Natural killer cell treated with Interleukin-12 subunit alpha and Interleukin-12 subunit beta and Interleukin-15 and Interleukin-18, amount 100 ng/mL, for 72 hours (primary cell): ENCODE results near the gene MISP. TPM values are rescaled to one million over a fixed set of nuclear protein-coding genes. Genes with fewer than 3 reads are reported as not detected.
A peak's percentile ranks its signal among the peaks of the same experiment; 100 is the strongest.
"Not testable (repeated sequence)": the region's sequence is repeated elsewhere in the genome, so short reads cannot be mapped to it uniquely, and the experiment has no call there.

Source experiments
- ATAC-seq, 2 donors: fragments of 150-1000 bp; cut with Tn5 transposase in 1 of 2; sonication (Bioruptor Pico), chemical (Tn5 transposase) in 1 of 2; 2 replicates each; pipeline ENCODE4 v1.10.0; 2021
- DNase-seq: peaks from one replicate; pipeline ENCODE4 v3.0.0; 2022; ENCODE audit warnings: low spot score
- H3K27ac Mint-ChIP-seq, 2 donors: 1 replicate in 1 of 2; 2 replicates in 1 of 2; pipeline ENCODE4 v1.8.0; 2022; ENCODE audit warnings: mixed read lengths in 2 of 2, mild to moderate bottlenecking in 1 of 2, moderate library complexity in 1 of 2
- H3K27me3 Mint-ChIP-seq, 2 donors: 1 replicate in 1 of 2; 2 replicates in 1 of 2; pipeline ENCODE4 v1.8.0; 2022; ENCODE audit warnings: mixed read lengths in 2 of 2
- H3K36me3 Mint-ChIP-seq: one replicate; pipeline ENCODE4 v1.8.0; 2022; ENCODE audit warnings: mixed read lengths
- H3K4me1 Mint-ChIP-seq, 2 donors: 1 replicate in 1 of 2; 2 replicates in 1 of 2; pipeline ENCODE4 v1.8.0; 2022; ENCODE audit warnings: low read depth in 2 of 2, mixed read lengths in 2 of 2, mild to moderate bottlenecking in 1 of 2
- H3K4me3 Mint-ChIP-seq: one replicate; pipeline ENCODE4 v1.8.0; 2022; ENCODE audit warnings: mixed read lengths
- H3K9me3 Mint-ChIP-seq: 2 replicates; pipeline ENCODE4 v1.8.0; 2022; ENCODE audit warnings: mixed read lengths
- total RNA-seq, 2 donors: library from RNA; stranded (reverse); gene quantifications; one replicate each; pipeline ENCODE4 v1.2.3, GENCODE V29; 2022

MISP gene
- total RNA-seq, 2 donors from 2014 or later: not detected

GRCh38 chr19:731000-731399 is 19.9 kb upstream of the MISP start:
- no peaks in the 10 kb centered on the region for H3K36me3 Mint-ChIP-seq
- H3K27me3 Mint-ChIP-seq: no peaks in the 10 kb centered on the region
- DNase-seq: no peak
- no peak overlapping the region for H3K27ac Mint-ChIP-seq
- ATAC-seq: no peak
- peaks cover 11 to 12% of the 10 kb centered on the region in 2 donors for H3K4me1 Mint-ChIP-seq
- no peak overlapping the region for H3K4me3 Mint-ChIP-seq
- no peaks in the 10 kb centered on the region for H3K9me3 Mint-ChIP-seq

GRCh38 chr19:732148-733069 is 18.5 kb upstream of the MISP start:
- DNase-seq (no peak), ATAC-seq (peak in 1 of 2 donors; percentile 55)
- Mint-ChIP-seq H3K36me3 (no peaks in the 10 kb centered on the region), H3K4me1 (peaks cover 11 to 12% of the 10 kb centered on the region in 2 donors), H3K9me3 (no peaks in the 10 kb centered on the region), H3K27ac (no peak overlapping the region), H3K27me3 (peaks cover 0 to 2% of the 10 kb centered on the region in 2 donors), H3K4me3 (no peak overlapping the region)

GRCh38 chr19:734716-735115 is 16.2 kb upstream of the MISP start:
- no peak overlapping the region for H3K4me3 Mint-ChIP-seq
- H3K9me3 Mint-ChIP-seq: no peaks in the 10 kb centered on the region
- peaks cover 11 to 12% of the 10 kb centered on the region in 2 donors for H3K4me1 Mint-ChIP-seq
- peaks cover 0 to 2% of the 10 kb centered on the region in 2 donors for H3K27me3 Mint-ChIP-seq
- H3K27ac Mint-ChIP-seq: no peak overlapping the region
- ATAC-seq (no peak), DNase-seq (no peak)
- no peaks in the 10 kb centered on the region for H3K36me3 Mint-ChIP-seq

- Mint-ChIP-seq H3K36me3 (no peaks in the 10 kb centered on the region), H3K9me3 (no peaks in the 10 kb centered on the region), H3K4me1 (peaks cover 11 to 12% of the 10 kb centered on the region in 2 donors), H3K4me3 (no peak overlapping the region), H3K27me3 (peaks cover 0 to 2% of the 10 kb centered on the region in 2 donors), H3K27ac (no peak overlapping the region)
- DNase-seq (no peak), ATAC-seq (no peak)
Observed at GRCh38 chr19:736125-736524, 14.8 kb upstream of the MISP start.

DNA sequence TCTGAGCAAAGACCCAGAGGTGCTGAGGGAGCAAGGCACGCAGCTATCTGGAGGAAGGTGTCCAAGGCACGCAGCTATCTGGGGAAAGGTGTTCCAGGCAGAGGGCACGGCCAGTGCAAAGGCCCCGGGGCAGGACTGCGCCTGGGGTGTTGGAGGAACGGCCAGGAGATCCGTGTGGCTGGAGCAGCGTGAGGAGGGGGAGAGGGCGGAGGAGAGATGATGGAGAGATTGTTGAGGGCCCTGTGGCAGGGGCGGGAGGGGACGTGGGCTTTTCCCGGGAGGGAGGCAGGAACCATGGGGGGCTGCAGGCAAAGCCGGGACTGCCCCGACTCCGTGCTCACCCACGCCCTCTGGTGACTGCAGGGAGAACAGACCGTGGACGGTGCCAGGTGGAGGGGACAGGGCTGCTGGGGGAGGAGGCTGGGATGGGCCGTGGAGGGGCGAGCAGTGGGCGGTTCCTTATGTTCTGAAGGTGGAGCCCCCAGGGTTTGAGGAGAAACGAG is 13.3 kb upstream of the MISP start:
- H3K9me3 Mint-ChIP-seq: no peaks in the 10 kb centered on the region
- H3K4me1 Mint-ChIP-seq: peaks cover 9 to 11% of the 10 kb centered on the region in 2 donors
- H3K36me3 Mint-ChIP-seq: no peaks in the 10 kb centered on the region
- ATAC-seq: peak; percentile 56 to 79
- peaks cover 0 to 2% of the 10 kb centered on the region in 2 donors for H3K27me3 Mint-ChIP-seq
- no peak overlapping the region for H3K27ac Mint-ChIP-seq
- H3K4me3 Mint-ChIP-seq: no peak overlapping the region
- peak; percentile 76 for DNase-seq

DNA sequence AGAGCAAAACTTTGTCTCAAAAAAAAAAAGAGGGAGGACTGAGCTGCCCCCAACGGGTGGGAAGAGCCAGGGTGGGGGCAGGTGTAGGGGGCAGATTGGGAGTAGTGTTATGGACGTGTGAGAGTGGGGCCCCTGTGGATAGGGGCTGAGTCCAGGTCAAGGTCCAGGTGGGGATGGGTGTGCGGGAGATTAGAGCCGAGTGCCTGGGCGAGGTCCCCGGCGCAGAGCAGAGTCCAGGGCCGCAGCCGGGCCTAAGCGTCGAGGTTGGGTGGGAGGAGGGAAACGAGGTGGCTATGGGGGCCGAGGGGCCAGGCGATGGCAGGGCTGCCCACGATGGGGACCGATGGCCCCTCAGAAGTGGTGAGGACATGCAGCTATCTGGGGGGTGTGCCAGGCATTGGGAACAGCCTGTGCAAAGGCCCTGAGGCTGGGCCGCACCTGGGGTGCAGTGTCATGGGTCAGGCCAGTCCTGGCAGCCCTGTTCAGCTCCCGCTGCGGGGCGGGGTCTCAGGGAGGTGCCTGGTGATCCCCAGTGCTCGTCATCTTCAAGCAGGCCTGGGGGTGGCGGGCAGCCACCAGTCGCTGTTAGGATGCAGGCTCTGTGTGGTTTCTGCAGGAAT is 12.3 kb upstream of the MISP start:
- Mint-ChIP-seq H3K9me3 (no peaks in the 10 kb centered on the region), H3K27me3 (peaks cover 0 to 2% of the 10 kb centered on the region in 2 donors), H3K4me1 (peaks cover 4 to 6% of the 10 kb centered on the region in 2 donors), H3K36me3 (no peaks in the 10 kb centered on the region), H3K4me3 (no peak overlapping the region), H3K27ac (no peak overlapping the region)
- ATAC-seq: no peak
- DNase-seq: no peak

GRCh38 chr19:739998-740715 is 10.8 kb upstream of the MISP start:
- Mint-ChIP-seq H3K4me3 (no peak overlapping the region), H3K4me1 (no peaks in the 10 kb centered on the region), H3K27ac (no peak overlapping the region), H3K36me3 (no peaks in the 10 kb centered on the region), H3K9me3 (no peaks in the 10 kb centered on the region), H3K27me3 (peaks cover 0 to 2% of the 10 kb centered on the region in 2 donors)
- no peak for DNase-seq
- no peak for ATAC-seq

- H3K4me1 Mint-ChIP-seq, H3K27ac Mint-ChIP-seq, H3K4me3 Mint-ChIP-seq, H3K36me3 Mint-ChIP-seq, H3K27me3 Mint-ChIP-seq, H3K9me3 Mint-ChIP-seq, DNase-seq, ATAC-seq: not testable (repeated sequence)
Observed at GRCh38 chr19:740816-741505, 10.0 kb upstream of the MISP start.

- ATAC-seq (no peak), DNase-seq (no peak)
- no peaks in the 10 kb centered on the region for H3K9me3 Mint-ChIP-seq
- H3K36me3 Mint-ChIP-seq: no peaks in the 10 kb centered on the region
- H3K4me3 Mint-ChIP-seq: no peak overlapping the region
- no peak overlapping the region for H3K27ac Mint-ChIP-seq
- H3K4me1 Mint-ChIP-seq: no peaks in the 10 kb centered on the region
- peaks cover 0 to 2% of the 10 kb centered on the region in 2 donors for H3K27me3 Mint-ChIP-seq
Observed at GRCh38 chr19:741506-742131, 9.3 kb upstream of the MISP start.

DNA sequence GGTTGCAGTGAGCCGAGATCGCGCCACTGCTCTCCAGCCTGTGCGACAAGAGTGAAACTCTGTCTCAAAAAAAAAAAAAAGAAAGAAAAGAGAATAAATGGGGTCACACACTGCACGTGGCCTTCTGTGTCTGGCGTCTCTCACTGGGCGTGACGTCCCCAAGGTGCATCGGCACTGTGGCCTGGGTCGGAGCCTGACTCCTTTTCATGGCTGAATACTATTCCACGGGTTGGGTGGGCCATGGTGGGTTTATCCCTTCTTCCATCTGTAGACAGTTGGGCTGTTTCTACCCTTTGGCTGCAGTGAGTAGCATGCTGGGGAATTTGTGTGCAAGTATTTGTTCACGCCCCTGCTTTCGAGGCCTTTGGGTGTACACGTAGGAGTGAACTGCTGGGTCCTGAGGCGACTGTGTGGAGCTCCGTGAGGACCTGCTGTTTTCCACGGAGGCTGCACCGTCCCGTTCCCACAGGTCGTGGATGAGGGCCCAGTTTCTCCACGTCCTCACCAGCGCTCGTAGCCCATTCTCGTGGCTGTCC is 8.3 kb upstream of the MISP start:
- no peaks in the 10 kb centered on the region for H3K36me3 Mint-ChIP-seq
- no peak overlapping the region for H3K27ac Mint-ChIP-seq
- no peaks in the 10 kb centered on the region for H3K27me3 Mint-ChIP-seq
- no peak overlapping the region for H3K4me3 Mint-ChIP-seq
- DNase-seq (no peak), ATAC-seq (no peak)
- no peaks in the 10 kb centered on the region for H3K4me1 Mint-ChIP-seq
- no peaks in the 10 kb centered on the region for H3K9me3 Mint-ChIP-seq

DNA sequence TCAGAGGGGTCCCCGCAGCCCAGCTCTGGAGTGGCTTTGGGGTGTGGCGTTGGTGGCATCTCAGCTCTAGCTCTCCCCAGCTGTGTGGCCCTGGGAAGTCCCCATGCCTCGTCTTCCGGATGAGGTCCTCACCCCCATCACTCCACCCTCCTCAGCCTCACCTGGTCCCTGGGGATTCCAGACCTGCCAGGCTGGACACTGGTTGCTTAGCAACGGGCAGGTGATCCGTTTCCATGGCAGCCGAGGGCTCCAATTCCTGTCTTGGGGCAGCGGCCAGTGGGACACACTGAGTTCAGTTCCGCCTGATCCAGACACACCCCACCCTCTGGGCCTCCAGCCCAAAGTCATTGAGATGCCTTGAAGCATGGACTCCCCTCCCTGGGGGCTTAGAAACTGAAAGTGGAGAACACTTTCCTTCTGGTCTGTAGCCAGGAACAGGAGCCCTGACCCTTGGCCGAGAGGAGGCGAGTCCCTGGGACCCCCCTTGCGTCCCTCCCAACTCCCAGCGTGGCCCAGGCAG is 7.7 kb upstream of the MISP start:
- no peaks in the 10 kb centered on the region for H3K27me3 Mint-ChIP-seq
- no peaks in the 10 kb centered on the region for H3K4me1 Mint-ChIP-seq
- H3K4me3 Mint-ChIP-seq: no peak overlapping the region
- no peak overlapping the region for H3K27ac Mint-ChIP-seq
- H3K36me3 Mint-ChIP-seq: no peaks in the 10 kb centered on the region
- DNase-seq (no peak), ATAC-seq (no peak)
- H3K9me3 Mint-ChIP-seq: no peaks in the 10 kb centered on the region

- not testable (repeated sequence) for H3K4me3 Mint-ChIP-seq, H3K4me1 Mint-ChIP-seq, H3K27me3 Mint-ChIP-seq, H3K9me3 Mint-ChIP-seq, H3K27ac Mint-ChIP-seq, ATAC-seq, H3K36me3 Mint-ChIP-seq, DNase-seq
Observed at GRCh38 chr19:745138-745537, 5.8 kb upstream of the MISP start.
